Caco-2 (cell line): ENCODE data around the gene MAST3. TPM values are rescaled to one million over a fixed set of nuclear protein-coding genes. Genes with fewer than 3 reads are reported as not detected.

Experiments
- BruUV-seq: library from RNA; stranded (reverse); fragments of 400-500 nt; replicated peaks from 2 replicates; lab custom pipeline; 2021; lab: Mats Ljungman, UMichigan
- CTCF ChIA-PET: fragments of 300-600 bp; sonication (Branson Sonifier 250); formaldehyde crosslinking; loops from one replicate; lab custom pipeline; 2022; ENCODE audit warnings: antibody characterized with exemption; lab: Charles Lee
- POLR2A ChIA-PET: fragments of 300-600 bp; sonication (Branson Sonifier 250); formaldehyde crosslinking; loops from one replicate; lab custom pipeline; 2022; ENCODE audit warnings: antibody characterized with exemption; lab: Charles Lee
- DNase-seq, 2 experiments: peaks; one replicate each; pipeline versions ENCODE4 v3.0.0 to v3.0.0-alpha.2; 2020 to 2022
- H3K27me3 ChIP-seq: replicated peaks from 2 replicates; pipeline ENCODE4 v1.6.0; 2011; ENCODE audit warnings: low read length; ENCODE audit not compliant: control insufficient read depth, insufficient read depth
- H3K36me3 ChIP-seq: 2 replicates; pipeline ENCODE4 v1.5.1; 2011; ENCODE audit warnings: low read length; ENCODE audit not compliant: control insufficient read depth, insufficient read depth
- H3K4me1 ChIP-seq: fragments of 250-450 bp; sonication (Bioruptor Pico); 2 replicates; pipeline ENCODE4 v1.5.1; 2020; ENCODE audit warnings: mild to moderate bottlenecking
- H3K4me3 ChIP-seq: 2 replicates; pipeline ENCODE4 v1.5.1; 2011; ENCODE audit warnings: low read depth, mild to moderate bottlenecking, control low read depth, low read length
- H3K9me3 ChIP-seq: fragments of 250-450 bp; sonication (Bioruptor Pico); 2 replicates; pipeline ENCODE4 v1.5.1; 2020; ENCODE audit warnings: mild to moderate bottlenecking, moderate library complexity
- H3K27ac Mint-ChIP-seq: one replicate; pipeline ENCODE4 v1.8.0; 2022; ENCODE audit warnings: mixed read lengths; ENCODE audit not compliant: unreplicated experiment
- H3K27me3 Mint-ChIP-seq: one replicate; pipeline ENCODE4 v1.8.0; 2022; ENCODE audit warnings: mixed read lengths; ENCODE audit not compliant: insufficient read depth, unreplicated experiment
- H3K36me3 Mint-ChIP-seq: one replicate; pipeline ENCODE4 v1.8.0; 2022; ENCODE audit warnings: mild to moderate bottlenecking, mixed read lengths; ENCODE audit not compliant: insufficient read depth, unreplicated experiment
- H3K4me1 Mint-ChIP-seq: one replicate; pipeline ENCODE4 v1.8.0; 2022; ENCODE audit warnings: low read depth, mixed read lengths; ENCODE audit not compliant: unreplicated experiment
- H3K4me3 Mint-ChIP-seq: one replicate; pipeline ENCODE4 v1.8.0; 2022; ENCODE audit warnings: mild to moderate bottlenecking, moderate library complexity, mixed read lengths; ENCODE audit not compliant: unreplicated experiment
- H3K9me3 Mint-ChIP-seq: one replicate; pipeline ENCODE4 v1.8.0; 2022; ENCODE audit warnings: mixed read lengths; ENCODE audit not compliant: unreplicated experiment
- intact Hi-C: fragments of 100-400 bp; cut with micrococcal nuclease; formaldehyde crosslinking; loops from one replicate; pipeline ENCODE4 v1.10.0; 2022; ENCODE audit not compliant: unreplicated experiment
- total RNA-seq: library from RNA; stranded (reverse); gene quantifications from 2 replicates; pipeline ENCODE4 v1.2.3, GENCODE V29; 2022
- TF ChIP-seq, protein P1 (sequence below), 2 experiments: fragments of 200-600 bp in 1 of 2; IDR thresholded peaks; 1 replicate in 1 of 2; 2 replicates in 1 of 2; pipeline versions ENCODE4 v1.5.1 to v1.8.0; 2011 to 2022; ENCODE audit warnings: antibody characterized with exemption in 1 of 2, control low read depth in 1 of 2, inconsistent platforms in 1 of 2, low read depth in 1 of 2, low read length in 1 of 2, mild to moderate bottlenecking in 1 of 2, moderate library complexity in 1 of 2; ENCODE audit not compliant: insufficient read depth in 1 of 2, severe bottlenecking in 1 of 2, unreplicated experiment in 1 of 2

The MAST3 gene
- total RNA-seq, 1 experiment from 2014 or later = 8.2 TPM

DNA sequence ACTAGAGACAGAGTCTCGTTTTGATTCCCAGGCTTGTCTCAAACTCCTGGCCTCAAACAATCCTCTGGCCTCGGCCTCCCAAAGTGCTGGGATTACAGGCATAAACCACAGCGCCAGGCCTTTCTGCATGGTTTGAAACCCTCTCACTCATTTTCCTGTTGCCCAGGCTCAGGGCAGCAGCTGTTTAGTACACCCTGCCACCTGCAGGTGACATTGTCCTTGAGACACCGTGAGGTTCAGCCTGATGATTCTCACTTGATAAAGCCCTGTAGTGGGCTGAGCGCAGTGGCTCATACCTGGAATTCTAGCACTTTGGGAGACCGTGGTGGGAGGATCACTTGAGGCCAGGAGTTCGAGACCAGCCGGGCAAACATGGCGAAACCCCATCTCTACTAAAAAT is 23.4 kb upstream of the MAST3 start:
- H3K4me3 ChIP-seq = no peak overlapping the region
- intact Hi-C loops = no loop called here
- DNase-seq = peak in 1 of 2 experiments; percentile 34
- no peaks in the 10 kb centered on the region for H3K9me3 ChIP-seq
- Mint-ChIP-seq H3K9me3 (no peaks in the 10 kb centered on the region), H3K4me1 (no peaks in the 10 kb centered on the region), H3K27ac (no peak overlapping the region), H3K27me3 (no peaks in the 10 kb centered on the region), H3K36me3 (no peaks in the 10 kb centered on the region), H3K4me3 (no peak overlapping the region)
- no peaks in the 10 kb centered on the region for H3K27me3 ChIP-seq
- ChIA-PET CTCF (interaction anchor here (0.6 kb wide), 1 partner anchor 74 kb away, joined by 11 read pairs; no protein-coding TSS in a partner anchor), POLR2A (no interaction called here)
- TF ChIP-seq, protein P1, sequence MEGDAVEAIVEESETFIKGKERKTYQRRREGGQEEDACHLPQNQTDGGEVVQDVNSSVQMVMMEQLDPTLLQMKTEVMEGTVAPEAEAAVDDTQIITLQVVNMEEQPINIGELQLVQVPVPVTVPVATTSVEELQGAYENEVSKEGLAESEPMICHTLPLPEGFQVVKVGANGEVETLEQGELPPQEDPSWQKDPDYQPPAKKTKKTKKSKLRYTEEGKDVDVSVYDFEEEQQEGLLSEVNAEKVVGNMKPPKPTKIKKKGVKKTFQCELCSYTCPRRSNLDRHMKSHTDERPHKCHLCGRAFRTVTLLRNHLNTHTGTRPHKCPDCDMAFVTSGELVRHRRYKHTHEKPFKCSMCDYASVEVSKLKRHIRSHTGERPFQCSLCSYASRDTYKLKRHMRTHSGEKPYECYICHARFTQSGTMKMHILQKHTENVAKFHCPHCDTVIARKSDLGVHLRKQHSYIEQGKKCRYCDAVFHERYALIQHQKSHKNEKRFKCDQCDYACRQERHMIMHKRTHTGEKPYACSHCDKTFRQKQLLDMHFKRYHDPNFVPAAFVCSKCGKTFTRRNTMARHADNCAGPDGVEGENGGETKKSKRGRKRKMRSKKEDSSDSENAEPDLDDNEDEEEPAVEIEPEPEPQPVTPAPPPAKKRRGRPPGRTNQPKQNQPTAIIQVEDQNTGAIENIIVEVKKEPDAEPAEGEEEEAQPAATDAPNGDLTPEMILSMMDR (IDR thresholded peaks at IDR 0.05; ENCODE audit: insufficient read depth in 1 of 2, low read depth in 1 of 2, low read length in 1 of 2, severe bottlenecking in 1 of 2, unreplicated experiment in 1 of 2) = peak; percentile 27 to 45
- H3K4me1 ChIP-seq = no peaks in the 10 kb centered on the region
- BruUV-seq = no TSS peak
- no peaks in the 10 kb centered on the region for H3K36me3 ChIP-seq

DNA sequence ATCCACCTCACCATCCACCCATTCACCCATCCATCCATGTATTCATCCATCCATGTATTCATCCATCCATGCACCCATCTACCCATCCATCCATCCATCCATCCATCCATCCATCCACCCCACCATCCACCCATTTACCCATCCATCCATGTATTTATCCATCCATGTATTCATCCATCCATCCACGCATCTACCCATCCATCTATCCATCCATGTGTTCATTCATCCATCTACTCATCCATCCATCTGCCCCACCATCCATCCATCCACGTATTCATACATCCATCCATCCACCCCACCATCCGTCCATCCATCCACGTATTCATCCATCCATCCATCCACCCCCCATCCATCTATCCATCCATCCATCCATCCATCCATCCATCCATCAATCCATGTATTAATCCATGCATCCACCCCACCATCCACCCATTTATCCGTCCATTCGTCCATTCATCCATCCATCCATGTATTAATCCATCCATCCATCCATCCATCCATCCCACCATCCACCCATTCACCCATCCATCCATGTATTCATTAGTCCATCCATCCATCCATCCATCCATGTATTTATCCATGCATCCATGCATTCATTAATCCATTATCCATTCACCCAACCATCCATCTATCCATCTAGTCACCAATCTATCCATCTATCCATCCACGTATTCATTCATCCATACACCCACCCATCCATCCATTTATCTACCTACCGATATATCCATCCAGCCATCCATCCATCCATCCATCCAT is 13.5 kb upstream of the MAST3 start:
- BruUV-seq = no TSS peak
- DNase-seq = no peak
- H3K9me3 Mint-ChIP-seq = peaks cover 11% of the 10 kb centered on the region
- POLR2A ChIA-PET = no interaction called here
- no peak overlapping the region for H3K27ac Mint-ChIP-seq
- no peak overlapping the region for H3K4me3 Mint-ChIP-seq
- TF ChIP-seq, protein P1 (IDR thresholded peaks at IDR 0.05; ENCODE audit: insufficient read depth in 1 of 2, low read depth in 1 of 2, low read length in 1 of 2, severe bottlenecking in 1 of 2, unreplicated experiment in 1 of 2) = no peak
- H3K9me3 ChIP-seq = no peaks in the 10 kb centered on the region
- no peaks in the 10 kb centered on the region for H3K36me3 ChIP-seq
- H3K36me3 Mint-ChIP-seq = no peaks in the 10 kb centered on the region
- H3K27me3 ChIP-seq = no peaks in the 10 kb centered on the region
- no peaks in the 10 kb centered on the region for H3K4me1 Mint-ChIP-seq
- CTCF ChIA-PET = no interaction called here
- H3K27me3 Mint-ChIP-seq = peaks cover 7% of the 10 kb centered on the region
- intact Hi-C loops = no loop called here
- no peak overlapping the region for H3K4me3 ChIP-seq
- no peaks in the 10 kb centered on the region for H3K4me1 ChIP-seq

DNA sequence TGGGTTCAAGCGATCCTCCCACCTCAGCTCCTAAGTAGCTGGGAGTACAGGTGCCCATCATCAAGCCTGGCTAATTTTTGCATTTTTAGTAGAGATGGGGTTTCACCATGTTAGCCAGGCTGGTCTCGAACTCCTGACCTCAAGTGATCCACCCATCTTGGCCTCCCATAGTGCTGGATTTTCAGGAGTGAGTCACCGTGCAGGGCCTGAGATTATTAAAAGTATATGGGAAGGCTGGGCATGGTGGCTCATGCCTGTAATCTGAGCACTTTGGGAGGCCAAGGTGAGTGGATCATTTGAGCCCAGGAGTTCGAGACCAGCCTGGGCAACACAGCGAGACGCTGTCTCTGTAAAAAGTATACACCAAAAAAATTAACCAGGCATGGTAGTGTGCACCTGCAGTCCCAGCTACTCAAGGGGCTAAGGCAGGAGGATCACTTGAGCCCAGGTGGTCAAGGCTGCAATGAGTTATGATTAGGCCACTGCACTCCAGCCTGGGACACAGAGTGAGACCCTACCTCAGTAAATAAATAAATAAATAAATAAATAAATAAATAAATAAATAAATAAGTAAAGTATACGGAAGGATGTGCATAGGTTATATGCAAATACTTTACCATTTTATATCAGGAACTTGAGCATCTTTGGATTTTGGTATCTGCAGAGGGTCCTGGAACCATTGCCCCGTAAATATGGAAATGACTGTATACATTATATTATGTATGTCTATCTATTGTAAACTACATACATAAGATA is 11.7 kb upstream of the MAST3 start:
- DNase-seq = no peak
- Histone ChIP-seq H3K4me3 (no peak overlapping the region), H3K27me3 (no peaks in the 10 kb centered on the region), H3K4me1 (no peaks in the 10 kb centered on the region), H3K36me3 (no peaks in the 10 kb centered on the region), H3K9me3 (no peaks in the 10 kb centered on the region)
- TF ChIP-seq, protein P1 (IDR thresholded peaks at IDR 0.05; ENCODE audit: insufficient read depth in 1 of 2, low read depth in 1 of 2, low read length in 1 of 2, severe bottlenecking in 1 of 2, unreplicated experiment in 1 of 2) = no peak
- peaks cover 11% of the 10 kb centered on the region for H3K9me3 Mint-ChIP-seq
- intact Hi-C loops = no loop called here
- no peak overlapping the region for H3K4me3 Mint-ChIP-seq
- no TSS peak for BruUV-seq
- H3K27ac Mint-ChIP-seq = no peak overlapping the region
- no peaks in the 10 kb centered on the region for H3K36me3 Mint-ChIP-seq
- peaks cover 7% of the 10 kb centered on the region for H3K27me3 Mint-ChIP-seq
- CTCF ChIA-PET = no interaction called here
- POLR2A ChIA-PET = no interaction called here
- H3K4me1 Mint-ChIP-seq = no peaks in the 10 kb centered on the region
